Measurements from ENCODE around the gene PITPNC1. TPM values are rescaled to one million over a fixed set of nuclear protein-coding genes. Genes with fewer than 3 reads are reported as not detected.
A peak's percentile ranks its signal among the peaks of the same experiment; 100 is the strongest.

The PITPNC1 gene
- total RNA-seq, 4 donors from 2014 or later: 1.6 to 6.0 (median 3.2) TPM

DNA sequence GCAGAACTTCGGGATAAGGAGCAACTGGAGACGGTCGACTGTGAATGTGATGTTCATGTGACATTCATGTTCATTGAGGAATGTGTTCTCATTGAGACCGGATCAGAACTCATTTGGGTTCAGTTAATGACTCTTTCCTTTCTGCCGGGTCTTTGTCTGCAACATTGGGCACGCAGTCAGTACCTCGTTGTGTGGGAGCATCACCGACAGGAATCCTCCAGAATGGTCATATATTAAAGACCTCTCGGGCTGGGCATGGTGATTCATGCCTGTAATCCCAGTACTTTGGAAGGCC is 144.6 kb downstream of the PITPNC1 start:
- H3K27ac ChIP-seq: no peak overlapping the region
- peaks cover 13% of the 10 kb centered on the region for H3K4me1 ChIP-seq
- no peaks in the 10 kb centered on the region for H3K36me3 ChIP-seq
- H3K9me3 ChIP-seq: no peaks in the 10 kb centered on the region
- DNase-seq (ENCODE audit: low spot score in 2 of 2): no peak
- no peak overlapping the region for H3K4me3 ChIP-seq
- TF ChIP-seq POLR2AphosphoS5 (IDR thresholded peaks at IDR 0.05): no peak
- no peaks in the 10 kb centered on the region for H3K27me3 ChIP-seq
- 83% methylated on average over 9 of the region's 9 CpGs for WGBS

DNA sequence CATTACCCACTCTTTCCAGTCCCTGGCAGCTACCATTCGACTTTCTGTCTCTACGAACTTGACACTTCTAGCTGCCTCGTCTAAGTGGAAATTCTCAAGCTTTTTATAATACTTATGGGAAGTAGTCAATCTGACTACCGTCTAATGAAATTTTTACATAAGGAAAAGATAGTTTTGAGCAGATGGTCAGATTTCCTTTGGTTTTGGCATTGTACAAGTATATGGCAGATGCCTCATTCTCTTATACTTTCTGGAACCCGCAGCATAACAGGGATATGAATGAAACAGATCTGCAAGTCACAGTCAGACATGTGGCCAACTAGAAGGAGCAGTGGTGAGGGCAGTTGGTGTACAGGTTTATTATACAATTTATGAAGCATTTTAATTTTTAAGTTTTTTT is 146.0 kb downstream of the PITPNC1 start:
- Histone ChIP-seq H3K27me3 (no peaks in the 10 kb centered on the region), H3K4me1 (peaks cover 13% of the 10 kb centered on the region), H3K4me3 (no peak overlapping the region), H3K9me3 (no peaks in the 10 kb centered on the region), H3K27ac (no peak overlapping the region), H3K36me3 (no peaks in the 10 kb centered on the region)
- 78% methylated on average over 5 of the region's 5 CpGs for WGBS
- TF ChIP-seq EP300 (IDR thresholded peaks at IDR 0.05) (no peak), POLR2AphosphoS5 (IDR thresholded peaks at IDR 0.05) (no peak), POLR2A (IDR thresholded peaks at IDR 0.05) (no peak)
- TF ChIP-seq, protein P1, sequence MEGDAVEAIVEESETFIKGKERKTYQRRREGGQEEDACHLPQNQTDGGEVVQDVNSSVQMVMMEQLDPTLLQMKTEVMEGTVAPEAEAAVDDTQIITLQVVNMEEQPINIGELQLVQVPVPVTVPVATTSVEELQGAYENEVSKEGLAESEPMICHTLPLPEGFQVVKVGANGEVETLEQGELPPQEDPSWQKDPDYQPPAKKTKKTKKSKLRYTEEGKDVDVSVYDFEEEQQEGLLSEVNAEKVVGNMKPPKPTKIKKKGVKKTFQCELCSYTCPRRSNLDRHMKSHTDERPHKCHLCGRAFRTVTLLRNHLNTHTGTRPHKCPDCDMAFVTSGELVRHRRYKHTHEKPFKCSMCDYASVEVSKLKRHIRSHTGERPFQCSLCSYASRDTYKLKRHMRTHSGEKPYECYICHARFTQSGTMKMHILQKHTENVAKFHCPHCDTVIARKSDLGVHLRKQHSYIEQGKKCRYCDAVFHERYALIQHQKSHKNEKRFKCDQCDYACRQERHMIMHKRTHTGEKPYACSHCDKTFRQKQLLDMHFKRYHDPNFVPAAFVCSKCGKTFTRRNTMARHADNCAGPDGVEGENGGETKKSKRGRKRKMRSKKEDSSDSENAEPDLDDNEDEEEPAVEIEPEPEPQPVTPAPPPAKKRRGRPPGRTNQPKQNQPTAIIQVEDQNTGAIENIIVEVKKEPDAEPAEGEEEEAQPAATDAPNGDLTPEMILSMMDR (IDR thresholded peaks at IDR 0.05): no peak
- DNase-seq (ENCODE audit: low spot score in 2 of 2): no peak

DNA sequence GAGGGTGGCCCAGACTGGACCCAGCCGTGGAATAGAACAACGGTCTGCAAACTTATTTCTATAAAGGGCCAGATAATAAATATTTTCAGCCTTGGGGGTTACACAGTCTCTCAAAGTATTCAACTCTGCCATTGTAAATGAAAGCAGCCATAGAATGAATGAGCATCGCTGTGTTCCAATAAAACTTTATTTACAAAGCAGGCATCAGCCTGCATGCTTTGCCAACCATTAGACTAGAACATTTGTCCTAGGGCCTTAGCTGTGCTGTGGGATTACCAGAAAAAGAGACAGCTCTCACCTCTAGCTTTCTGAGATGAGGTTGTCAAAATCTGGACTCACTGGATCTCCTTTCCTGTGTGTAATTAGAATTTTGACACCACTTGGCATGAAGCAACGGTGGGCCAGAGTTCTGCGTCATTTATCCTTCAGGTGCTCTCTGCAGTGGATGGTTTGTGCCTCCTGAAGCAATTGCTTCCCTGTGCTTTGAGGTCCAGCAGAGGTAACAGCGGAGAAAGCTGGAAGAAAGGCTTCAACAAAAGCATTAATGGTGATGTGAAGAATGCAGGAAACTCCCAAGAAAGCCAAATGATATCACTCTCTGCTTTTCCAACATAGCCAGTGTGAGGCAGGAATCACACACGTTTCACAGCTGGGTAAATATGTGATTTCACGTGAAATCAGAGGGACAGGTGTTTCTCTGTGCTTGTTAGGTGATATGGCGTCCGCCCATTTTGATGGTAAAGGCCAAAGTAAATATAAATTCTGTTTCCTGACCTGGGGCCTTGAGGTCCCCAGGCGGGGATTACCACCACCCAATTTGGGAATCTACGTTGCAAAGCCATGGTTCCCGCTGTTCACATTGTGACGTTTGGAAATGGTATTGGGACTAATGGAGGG is 148.4 kb downstream of the PITPNC1 start:
- 88% methylated on average over 14 of the region's 14 CpGs for WGBS
- H3K27ac ChIP-seq: no peak overlapping the region
- H3K9me3 ChIP-seq: no peaks in the 10 kb centered on the region

DNA sequence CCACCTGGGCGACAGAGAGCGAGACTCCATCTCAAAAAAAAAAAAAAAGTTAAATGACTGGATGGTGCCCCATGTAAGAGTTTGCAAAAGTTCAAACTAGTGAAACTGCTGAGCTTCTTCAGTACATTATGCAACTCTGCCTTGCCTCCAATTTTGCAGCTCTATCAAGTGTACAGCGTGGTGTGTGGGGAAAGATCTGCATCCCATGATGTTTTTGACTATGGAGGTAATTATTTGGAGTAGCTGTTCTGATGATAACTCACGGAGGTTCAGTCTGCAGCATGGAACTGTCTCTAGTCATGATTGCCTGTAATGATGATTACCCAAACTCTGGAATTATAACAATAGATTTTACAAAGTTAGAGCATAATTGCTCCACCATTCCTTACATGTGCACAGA is 149.6 kb downstream of the PITPNC1 start:
- Histone ChIP-seq H3K27ac (no peak overlapping the region), H3K4me3 (no peak overlapping the region), H3K9me3 (no peaks in the 10 kb centered on the region), H3K4me1 (no peaks in the 10 kb centered on the region), H3K27me3 (no peaks in the 10 kb centered on the region), H3K36me3 (no peaks in the 10 kb centered on the region)
- no peak for DNase-seq (ENCODE audit: low spot score in 2 of 2)
- TF ChIP-seq, protein P1 (IDR thresholded peaks at IDR 0.05): no peak
- TF ChIP-seq POLR2A (IDR thresholded peaks at IDR 0.05) (no peak), EP300 (IDR thresholded peaks at IDR 0.05) (no peak), POLR2AphosphoS5 (IDR thresholded peaks at IDR 0.05) (no peak)
- 96% methylated on average over 4 of the region's 4 CpGs for WGBS

More for the DNA sequence above, 148.4 kb downstream of the PITPNC1 start:
- no peak overlapping the region for H3K4me3 ChIP-seq
- TF ChIP-seq POLR2AphosphoS5 (IDR thresholded peaks at IDR 0.05): no peak
- TF ChIP-seq, protein P1 (IDR thresholded peaks at IDR 0.05): no peak
- TF ChIP-seq POLR2A (IDR thresholded peaks at IDR 0.05): no peak
- H3K27me3 ChIP-seq: no peaks in the 10 kb centered on the region
- peaks cover 5% of the 10 kb centered on the region for H3K4me1 ChIP-seq
- H3K36me3 ChIP-seq: no peaks in the 10 kb centered on the region
- DNase-seq (ENCODE audit: low spot score in 2 of 2): no peak

DNA sequence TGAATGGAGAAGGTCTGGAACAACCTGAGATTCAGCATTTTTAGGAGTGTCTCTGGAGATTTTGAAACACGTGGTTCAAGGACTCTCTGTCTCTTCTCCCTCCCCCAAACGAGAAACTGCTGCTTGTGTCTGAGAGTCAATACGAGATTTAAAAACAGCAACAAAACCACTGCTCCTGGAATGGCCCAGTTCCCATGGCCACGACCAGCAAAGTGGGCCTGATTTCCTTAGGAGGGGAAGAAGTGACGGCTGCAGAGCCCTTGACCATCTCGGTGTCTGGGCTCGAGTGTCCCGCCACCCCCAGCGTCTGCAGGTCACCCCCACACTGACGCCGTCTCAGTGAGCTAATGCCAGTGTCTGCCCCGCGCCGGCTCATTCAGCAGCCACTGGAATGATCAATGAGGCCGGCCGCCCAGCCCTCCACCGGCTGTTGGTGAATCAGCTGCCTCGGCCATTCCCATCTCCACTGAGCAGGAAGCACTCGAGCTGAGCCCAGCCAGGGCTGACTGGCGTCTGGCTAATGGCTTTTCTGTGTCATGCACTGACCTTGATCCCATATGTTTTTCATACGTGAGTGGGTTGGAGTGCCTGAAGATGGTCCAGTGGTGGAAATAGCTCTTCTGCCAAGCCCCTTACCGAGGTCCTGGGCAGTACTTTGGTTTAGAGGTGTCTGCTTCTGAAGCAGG is 151.8 kb downstream of the PITPNC1 start:
- H3K27ac ChIP-seq: no peak overlapping the region
- no peaks in the 10 kb centered on the region for H3K27me3 ChIP-seq
- no peaks in the 10 kb centered on the region for H3K9me3 ChIP-seq
- no peaks in the 10 kb centered on the region for H3K36me3 ChIP-seq
- TF ChIP-seq POLR2A (IDR thresholded peaks at IDR 0.05): no peak
- TF ChIP-seq POLR2AphosphoS5 (IDR thresholded peaks at IDR 0.05): no peak
- TF ChIP-seq, protein P1 (IDR thresholded peaks at IDR 0.05): no peak
- TF ChIP-seq EP300 (IDR thresholded peaks at IDR 0.05): no peak
- H3K4me3 ChIP-seq: peak overlapping the region; percentile 11
- DNase-seq (ENCODE audit: low spot score in 2 of 2): peak; percentile 80 to 85
- H3K4me1 ChIP-seq: no peaks in the 10 kb centered on the region
- WGBS: 49% methylated on average over 22 of the region's 22 CpGs

Data from suprapubic skin (tissue), 4 donors.